ENCODE data around the gene ANKRD17.
A peak's percentile ranks its signal among the peaks of the same experiment; 100 is the strongest.

ANKRD17 gene

GRCh38 chr4:73139991-73140390, 118.6 kb downstream of the ANKRD17 start:
- H3K4me3 ChIP-seq (ENCODE audit: control insufficient read depth, low read depth, low read length) = no peak overlapping the region

GRCh38 chr4:73139245-73139644, 119.4 kb downstream of the ANKRD17 start:
- no peak overlapping the region for H3K4me3 ChIP-seq (ENCODE audit: control insufficient read depth, low read depth, low read length)
- TF ChIP-seq CTCF (conservative IDR thresholded peaks at IDR 0.05; ENCODE audit: control insufficient read depth, insufficient read depth, low read depth, low read length) = no peak
- DNase-seq (ENCODE audit: low read depth) = peak; percentile 14

More at GRCh38 chr4:73139991-73140390, 118.6 kb downstream of the ANKRD17 start:
- peak; percentile 44 for DNase-seq (ENCODE audit: low read depth)
- no peak for TF ChIP-seq CTCF (conservative IDR thresholded peaks at IDR 0.05; ENCODE audit: control insufficient read depth, insufficient read depth, low read depth, low read length)

GRCh38 chr4:73137121-73137520, 121.5 kb downstream of the ANKRD17 start:
- no peak overlapping the region for H3K4me3 ChIP-seq (ENCODE audit: control insufficient read depth, low read depth, low read length)
- DNase-seq (ENCODE audit: low read depth) = no peak
- TF ChIP-seq CTCF (conservative IDR thresholded peaks at IDR 0.05; ENCODE audit: control insufficient read depth, insufficient read depth, low read depth, low read length) = no peak

GRCh38 chr4:73133784-73134183, 124.8 kb downstream of the ANKRD17 start:
- no peak for DNase-seq (ENCODE audit: low read depth)
- no peak for TF ChIP-seq CTCF (conservative IDR thresholded peaks at IDR 0.05; ENCODE audit: control insufficient read depth, insufficient read depth, low read depth, low read length)
- H3K4me3 ChIP-seq (ENCODE audit: control insufficient read depth, low read depth, low read length) = no peak overlapping the region

GRCh38 chr4:73131281-73131680, 127.3 kb downstream of the ANKRD17 start:
- H3K4me3 ChIP-seq (ENCODE audit: control insufficient read depth, low read depth, low read length) = no peak overlapping the region
- DNase-seq (ENCODE audit: low read depth) = no peak
- TF ChIP-seq CTCF (conservative IDR thresholded peaks at IDR 0.05; ENCODE audit: control insufficient read depth, insufficient read depth, low read depth, low read length) = no peak

- no peak for TF ChIP-seq CTCF (conservative IDR thresholded peaks at IDR 0.05; ENCODE audit: control insufficient read depth, insufficient read depth, low read depth, low read length)
- H3K4me3 ChIP-seq (ENCODE audit: control insufficient read depth, low read depth, low read length) = no peak overlapping the region
- DNase-seq (ENCODE audit: low read depth) = no peak
Observed at GRCh38 chr4:73129319-73129718, 129.3 kb downstream of the ANKRD17 start.

GRCh38 chr4:73127839-73128453, 130.7 kb downstream of the ANKRD17 start:
- DNase-seq (ENCODE audit: low read depth) = peak; percentile 40
- peak; percentile 35 for TF ChIP-seq CTCF (conservative IDR thresholded peaks at IDR 0.05; ENCODE audit: control insufficient read depth, insufficient read depth, low read depth, low read length)
- H3K4me3 ChIP-seq (ENCODE audit: control insufficient read depth, low read depth, low read length) = no peak overlapping the region

Data from fibroblast of mammary gland (primary cell).